Activated T-cell treated with anti-CD3 and anti-CD28 coated beads for 24 hours (primary cell): ENCODE data around the gene TSR1.
"Not testable (repeated sequence)": the region's sequence is repeated elsewhere in the genome, so short reads cannot be mapped to it uniquely, and the experiment has no call there.

ENCODE experiments used
- DNase-seq: peaks from one replicate; pipeline ENCODE4 v3.0.0-alpha.2; 2020; ENCODE audit warnings: low read depth

TSR1 gene

DNA sequence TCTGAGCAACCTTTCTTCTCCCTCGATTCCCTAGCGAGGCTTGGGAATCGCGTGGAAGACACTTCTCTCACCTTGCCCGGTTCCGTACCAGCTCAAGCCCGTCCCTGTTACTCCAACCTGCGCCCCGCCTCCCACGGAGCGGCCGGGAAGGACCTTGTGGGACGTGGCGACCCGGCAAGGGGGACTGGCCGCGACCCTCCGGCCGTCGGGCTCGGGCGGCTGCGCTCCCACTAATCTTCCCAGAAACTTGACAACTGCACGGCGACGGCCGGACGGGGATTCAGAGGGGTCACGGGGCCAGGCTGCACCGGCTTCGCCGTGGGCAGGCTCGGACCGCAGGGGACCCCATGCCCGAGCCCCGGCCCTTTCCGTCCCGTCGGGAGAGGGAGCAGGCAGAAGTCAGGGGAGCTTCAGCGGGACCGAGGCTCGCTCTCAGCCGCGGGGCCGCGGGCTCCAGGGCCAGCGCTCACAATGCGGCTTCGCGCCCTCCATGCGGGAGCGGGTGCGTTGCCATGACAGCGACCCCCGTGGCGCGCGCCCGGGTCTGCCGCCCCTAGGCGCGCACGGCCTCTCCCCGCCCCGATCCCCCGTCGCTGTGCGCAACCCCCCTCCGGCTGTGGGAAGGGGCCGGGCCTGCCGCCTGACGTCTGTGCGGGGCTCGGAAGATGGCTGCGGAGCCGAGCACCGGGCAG is 741 bp upstream of the TSR1 start, which contains the start of gene SGSM2:
Gene SGSM2, plus strand, starts transcription at position 650 of the 692 bp plus-strand sequence. CDS start 188 bp downstream, outside the sequence.
- peak; percentile 63 for DNase-seq

DNA sequence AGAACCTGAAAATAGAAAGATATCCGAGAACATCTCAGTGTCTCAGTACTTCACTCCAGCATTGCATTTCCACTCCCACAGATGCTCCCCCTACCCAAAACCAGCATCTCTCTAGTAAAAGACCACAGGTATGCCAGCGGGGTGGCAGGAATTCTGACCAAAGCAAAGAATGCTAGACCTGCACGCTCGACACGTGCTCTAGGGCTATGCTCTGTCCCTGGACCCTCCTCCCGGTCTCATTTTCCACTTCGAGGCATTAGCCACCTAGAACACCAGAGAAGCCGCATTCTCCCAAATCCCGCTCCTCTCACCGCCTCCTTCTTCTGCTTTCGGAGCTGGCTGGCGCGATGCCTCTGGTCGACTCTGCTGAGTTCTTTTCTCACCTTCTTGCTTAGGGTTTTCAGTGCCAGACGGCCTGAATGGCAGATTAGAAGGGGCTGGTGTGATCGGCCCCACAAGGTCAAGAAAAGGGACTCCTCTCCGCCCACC is 487 bp downstream of the TSR1 start:
- DNase-seq = no peak

DNA sequence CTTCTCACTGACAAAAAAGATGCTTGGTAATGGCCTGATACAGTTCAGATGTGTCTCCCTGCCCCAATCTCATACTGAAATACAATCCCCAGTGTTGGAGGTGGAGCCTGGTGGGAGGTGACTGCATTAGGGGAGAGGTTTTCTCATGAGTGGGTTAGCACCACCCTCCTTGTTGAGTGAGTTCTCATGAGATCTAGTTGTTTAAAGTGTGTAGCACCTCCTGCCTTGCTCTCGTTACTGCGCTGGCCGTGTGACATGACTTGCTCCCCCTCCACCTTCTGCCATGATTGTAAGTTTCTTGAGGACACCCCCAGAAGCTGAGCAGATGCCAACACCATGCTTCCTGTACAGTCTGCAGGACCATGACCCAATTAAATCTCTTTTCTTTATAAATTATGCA is 5.0 kb downstream of the TSR1 start:
- DNase-seq = no peak

DNA sequence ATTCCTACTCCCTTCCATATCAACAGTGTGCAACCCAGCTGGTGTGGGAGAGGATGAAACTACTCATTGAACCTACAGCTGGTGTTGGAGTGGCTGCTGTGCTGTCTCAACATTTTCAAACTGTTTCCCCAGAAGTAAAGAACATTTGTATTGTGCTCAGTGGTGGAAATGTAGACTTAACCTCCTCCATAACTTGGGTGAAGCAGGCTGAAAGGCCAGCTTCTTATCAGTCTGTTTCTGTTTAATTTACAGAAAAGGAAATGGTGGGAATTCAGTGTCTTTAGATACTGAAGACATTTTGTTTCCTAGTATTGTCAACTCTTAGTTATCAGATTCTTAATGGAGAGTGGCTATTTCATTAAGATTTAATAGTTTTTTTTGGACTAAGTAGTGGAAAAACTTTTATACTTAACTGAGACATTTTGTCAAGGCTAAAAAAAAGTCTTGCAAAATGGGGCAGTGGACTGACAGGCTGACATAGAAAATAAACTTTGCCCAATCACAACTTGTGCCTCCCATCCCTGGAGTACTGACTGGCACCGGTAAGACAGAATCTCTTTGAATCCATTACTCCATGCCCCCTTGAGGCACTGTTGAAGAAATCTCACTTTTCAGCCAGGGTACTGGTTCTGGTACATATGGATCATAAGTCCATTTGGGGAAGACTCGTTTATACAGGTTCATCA is 12.5 kb downstream of the TSR1 start:
- no peak for DNase-seq

DNA sequence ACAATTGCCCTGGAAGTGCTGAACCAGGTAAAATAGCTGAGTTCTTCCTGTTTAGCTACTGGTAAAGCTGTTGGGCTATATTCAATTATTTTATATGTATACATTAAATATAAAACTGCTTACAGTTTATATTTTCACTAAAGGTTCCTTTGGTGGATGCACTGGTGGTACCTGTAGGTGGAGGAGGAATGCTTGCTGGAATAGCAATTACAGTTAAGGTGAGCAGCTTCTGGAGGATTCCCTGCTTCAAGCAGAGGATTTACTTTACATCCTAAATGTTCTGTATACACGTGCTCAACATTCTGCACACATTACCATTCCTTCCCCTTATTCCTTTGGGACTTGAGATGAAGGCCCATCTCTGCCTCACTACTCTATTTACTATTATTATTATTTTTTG is 14.9 kb downstream of the TSR1 start:
- no peak for DNase-seq

DNA sequence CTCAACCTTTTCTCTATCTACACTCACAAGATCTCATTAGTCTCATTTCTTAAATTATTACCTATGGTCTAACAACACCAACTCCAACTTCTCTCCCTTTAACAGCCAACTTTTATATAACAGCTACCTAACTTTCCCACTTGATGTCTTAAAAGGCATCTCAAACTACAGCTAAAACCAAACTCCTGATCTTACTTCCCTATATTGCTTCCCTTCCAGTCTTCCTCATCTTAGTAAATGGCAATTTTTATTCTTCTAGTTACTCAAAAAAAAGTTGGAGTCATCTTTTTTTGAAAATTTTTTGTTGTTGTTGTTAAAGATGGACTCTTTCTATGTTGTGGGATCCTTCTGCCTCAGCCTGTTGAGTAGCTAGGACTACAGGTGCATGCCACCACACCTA is 17.2 kb downstream of the TSR1 start:
- no peak for DNase-seq

DNA sequence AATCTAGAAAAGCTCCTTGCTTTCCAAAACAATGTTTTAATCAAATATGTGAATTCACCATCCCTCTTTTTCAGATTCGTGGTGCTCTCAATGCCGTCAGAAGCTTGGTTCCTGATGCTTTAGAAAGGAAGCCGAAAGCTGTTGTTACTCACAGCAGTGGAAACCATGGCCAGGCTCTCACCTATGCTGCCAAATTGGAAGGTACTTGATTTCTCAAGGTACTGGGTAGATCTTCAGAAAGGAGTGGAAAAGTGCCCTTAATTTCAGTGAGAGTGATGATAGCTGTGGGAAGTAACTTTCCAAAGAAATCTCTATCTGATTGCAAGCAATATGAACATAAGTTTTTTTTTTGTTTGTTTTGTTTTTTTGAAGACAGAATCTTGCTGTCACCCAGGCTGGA is 18.5 kb downstream of the TSR1 start:
- no peak for DNase-seq

DNA sequence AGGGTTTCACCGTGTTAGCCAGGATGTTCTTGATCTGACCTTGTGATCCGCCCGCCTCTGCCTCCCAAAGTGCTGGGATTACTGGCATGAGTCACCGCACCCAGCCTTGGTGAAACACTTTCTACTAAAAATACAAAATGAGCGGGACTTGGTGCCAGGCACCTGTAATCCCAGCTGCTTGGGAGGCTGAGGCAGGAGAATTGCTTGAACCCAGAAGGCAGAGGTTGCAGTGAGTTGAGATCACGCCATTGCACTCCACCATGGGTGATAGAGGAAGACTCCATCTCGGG is 19.4 kb downstream of the TSR1 start:
- DNase-seq = not testable (repeated sequence)

DNA sequence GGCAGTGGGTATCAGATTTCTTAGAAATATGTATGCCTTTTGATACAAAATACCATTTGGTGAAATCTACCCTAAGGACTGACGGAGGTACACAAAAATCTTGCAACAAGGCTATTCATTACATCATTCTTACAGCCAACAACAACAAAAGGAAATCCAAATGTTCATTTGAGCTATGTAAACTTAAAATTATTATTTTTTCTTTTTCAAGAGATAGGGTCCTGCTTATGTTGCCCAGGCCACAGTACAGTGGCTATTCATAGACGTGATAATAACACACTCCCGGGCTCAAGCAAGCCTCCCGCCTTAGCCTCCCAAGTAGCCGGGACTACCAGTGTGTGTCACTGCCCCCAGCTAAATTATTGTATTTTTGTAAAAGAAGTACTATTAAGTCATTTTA is 23.5 kb downstream of the TSR1 start:
- DNase-seq = no peak

DNA sequence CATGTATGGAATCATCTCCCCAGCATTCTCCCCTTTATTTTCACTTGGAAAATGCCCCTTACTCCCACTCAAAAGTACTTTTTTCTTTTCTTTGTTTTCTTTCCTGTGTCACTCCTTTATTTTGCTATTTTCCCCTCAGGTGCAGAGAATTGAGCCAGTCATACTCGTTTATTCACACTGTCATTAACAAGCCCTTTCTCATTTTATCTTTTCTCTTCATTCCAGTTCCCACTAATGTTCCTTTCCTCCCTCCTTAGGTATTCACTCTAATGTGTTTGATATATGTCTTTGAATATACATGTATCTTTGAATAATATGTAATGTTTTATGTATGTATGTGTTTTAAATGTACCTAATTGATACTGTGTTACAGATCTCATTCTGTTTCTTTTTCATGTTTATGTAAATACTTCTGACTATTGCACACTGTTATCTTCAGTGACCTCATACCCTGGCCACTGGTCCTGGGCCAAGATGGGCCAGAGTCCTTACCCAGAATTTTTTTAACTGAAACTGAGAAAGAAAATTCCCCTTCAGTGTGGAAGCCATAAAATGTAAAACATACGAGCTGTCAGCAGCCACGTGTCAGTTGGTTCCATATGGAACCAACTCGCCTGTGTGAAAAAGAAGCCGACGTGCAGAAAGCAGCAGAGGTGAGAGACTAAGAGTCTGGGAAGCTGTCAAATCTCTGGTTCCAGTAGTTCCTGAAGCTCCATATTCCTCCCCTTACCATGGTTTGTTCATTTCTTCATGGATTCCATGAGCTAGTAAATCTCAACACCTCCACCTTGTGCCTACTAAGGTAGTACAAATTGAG is 26.7 kb downstream of the TSR1 start:
- DNase-seq = no peak

DNA sequence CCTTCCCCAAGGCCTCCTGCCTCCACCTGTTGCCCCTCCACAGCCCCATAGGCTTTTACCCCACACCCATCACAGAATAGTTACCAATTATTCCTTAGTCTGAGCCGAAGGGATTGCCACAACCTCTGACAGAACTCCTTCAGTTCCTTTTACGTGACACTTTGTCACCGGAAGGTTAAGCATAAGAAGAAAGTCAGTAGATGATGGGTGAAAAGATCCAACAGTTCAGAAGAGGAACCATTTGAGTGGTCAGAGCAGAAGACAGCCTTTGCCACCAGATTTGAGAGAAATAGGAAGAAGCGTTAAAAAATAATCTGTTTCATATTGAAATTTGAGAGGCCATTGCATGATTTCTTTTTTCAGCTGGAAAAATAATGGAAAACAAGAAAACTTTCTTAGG is 31.3 kb downstream of the TSR1 start:
- no peak for DNase-seq

DNA sequence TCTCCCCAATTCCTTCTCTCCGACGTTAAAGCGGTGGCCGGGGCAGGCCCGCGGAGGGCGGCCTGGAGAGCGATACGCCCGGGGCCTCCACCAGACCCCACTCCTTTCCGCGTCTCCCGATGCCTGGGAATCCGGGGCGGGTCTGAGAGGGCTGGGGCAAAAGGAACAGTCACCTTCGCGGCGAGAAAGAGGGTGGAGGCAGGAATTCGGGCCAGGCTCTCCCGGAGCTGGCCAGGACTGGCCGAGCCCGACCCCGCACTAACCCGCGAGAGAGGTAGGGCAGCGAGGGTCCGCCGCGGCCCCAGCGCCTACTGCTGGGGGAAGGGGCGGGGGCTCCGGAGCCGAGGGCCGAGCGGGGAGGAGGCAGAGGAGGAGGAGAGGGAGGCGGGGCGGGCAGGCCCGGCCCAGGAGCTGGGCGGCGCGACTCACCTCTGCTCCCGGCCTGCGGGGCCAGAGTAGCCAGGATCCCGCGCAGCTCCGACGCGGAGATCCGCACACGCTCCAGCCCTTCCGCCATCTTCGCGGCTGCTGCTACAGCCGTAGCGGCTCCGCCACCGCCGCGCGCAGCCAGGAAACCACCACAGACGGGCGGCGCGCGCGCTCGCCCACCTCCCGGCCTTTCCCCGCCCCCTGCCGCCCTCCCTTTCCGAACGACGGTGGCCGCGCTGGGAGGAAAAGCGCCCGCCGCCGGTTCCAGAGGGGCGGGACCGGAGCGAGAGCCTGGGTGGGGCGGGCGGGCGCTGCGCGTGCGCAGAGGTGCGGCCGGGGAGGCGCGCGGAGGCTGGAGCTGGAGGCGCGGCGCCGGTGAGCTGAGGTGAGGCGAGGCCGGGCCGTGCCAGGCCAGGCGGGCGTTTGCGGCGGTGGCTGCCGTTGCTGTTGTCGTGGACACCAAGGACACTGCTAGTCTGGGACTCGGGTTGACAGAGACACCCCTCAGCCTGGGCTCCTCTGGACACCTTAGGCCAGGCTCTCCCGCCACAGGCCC is 32.8 kb downstream of the TSR1 start, which contains the start of the genes SMG6 and SRR:
Gene SMG6, minus strand, starts transcription at position 582 of the 985 bp plus-strand sequence. Its CDS starts 65 bp downstream, at position 517.
Gene SRR, plus strand, starts transcription at position 747 of the 985 bp plus-strand sequence. CDS start 11,611 bp downstream, outside the sequence.
- DNase-seq = peak; percentile 93

DNA sequence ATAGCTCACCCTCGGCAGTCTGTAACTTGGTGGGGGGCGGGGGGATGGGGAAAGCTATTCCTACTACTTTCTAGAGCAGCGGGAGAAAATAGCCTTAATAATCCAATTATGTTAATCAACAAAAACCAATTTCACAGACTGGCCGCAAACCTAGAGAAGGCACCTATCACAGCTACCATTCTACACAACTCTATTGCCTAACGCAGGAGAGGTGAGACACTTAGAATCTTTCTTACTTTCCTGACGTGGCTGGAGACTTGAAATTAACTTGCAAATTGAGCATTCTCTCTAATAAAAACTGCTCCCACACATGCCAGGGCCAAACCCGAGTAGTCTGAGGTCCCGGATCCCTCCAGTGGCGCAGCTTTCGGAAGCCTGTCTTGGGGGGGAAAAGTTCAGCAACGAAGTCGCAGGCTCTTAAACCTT is 33.5 kb downstream of the TSR1 start:
- no peak for DNase-seq

DNA sequence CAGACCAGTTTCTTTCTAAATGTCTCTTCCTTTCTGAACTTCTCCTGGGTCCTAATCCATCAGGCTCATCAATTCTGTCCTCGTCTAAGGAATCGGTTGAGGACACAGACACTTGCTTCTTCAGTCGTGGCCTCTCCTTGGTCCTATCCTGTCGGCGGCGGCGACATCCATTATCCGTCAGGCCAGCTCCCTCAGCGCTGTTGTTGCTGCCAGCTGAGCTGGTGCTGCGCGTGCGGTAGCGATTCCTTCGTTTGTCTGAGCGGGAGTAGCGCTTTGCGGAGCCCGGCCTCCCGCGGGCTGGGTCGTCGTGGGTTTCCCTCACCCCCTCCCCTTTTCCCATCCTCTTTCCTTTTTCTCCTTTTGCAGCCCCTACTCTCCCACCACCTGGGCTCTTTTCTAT is 36.5 kb downstream of the TSR1 start:
- DNase-seq = no peak

DNA sequence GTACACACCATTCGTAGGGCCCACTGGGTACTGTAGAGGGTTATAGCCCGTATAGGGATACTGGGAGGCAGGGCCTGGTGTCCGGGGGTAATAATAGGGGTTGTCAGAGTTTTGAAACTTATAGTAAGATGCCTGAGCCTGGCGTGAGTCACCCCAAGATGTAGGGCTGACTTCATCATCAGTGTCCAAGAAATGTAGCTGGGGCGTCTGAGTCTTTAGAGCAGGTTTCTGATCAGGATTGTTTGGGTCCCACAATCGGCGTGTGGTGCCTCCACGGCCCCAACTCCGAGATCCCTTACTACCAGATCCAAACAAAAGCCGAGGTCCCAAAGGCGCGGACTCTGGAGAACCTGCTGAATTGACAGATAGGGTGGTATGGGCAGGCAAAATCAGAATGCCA is 37.1 kb downstream of the TSR1 start:
- no peak for DNase-seq

DNA sequence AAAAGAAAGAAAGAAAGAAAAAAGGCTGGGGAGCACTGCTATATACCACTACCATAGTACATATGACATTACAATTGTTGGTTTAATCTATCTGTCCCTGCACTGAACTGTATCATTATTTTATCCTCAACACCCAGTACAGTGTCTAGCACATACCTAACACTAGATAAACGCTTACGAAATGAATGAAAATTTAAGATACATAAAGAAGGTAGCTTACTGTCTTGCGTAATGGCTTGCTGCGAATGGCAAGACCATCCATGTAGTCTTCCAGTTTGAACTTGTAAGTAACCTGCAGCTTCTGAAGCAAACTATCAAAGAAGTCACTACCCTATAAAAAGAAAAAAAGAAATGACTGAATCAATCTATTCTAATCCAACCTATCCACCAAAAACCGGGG is 39.2 kb downstream of the TSR1 start:
- DNase-seq = no peak

DNA sequence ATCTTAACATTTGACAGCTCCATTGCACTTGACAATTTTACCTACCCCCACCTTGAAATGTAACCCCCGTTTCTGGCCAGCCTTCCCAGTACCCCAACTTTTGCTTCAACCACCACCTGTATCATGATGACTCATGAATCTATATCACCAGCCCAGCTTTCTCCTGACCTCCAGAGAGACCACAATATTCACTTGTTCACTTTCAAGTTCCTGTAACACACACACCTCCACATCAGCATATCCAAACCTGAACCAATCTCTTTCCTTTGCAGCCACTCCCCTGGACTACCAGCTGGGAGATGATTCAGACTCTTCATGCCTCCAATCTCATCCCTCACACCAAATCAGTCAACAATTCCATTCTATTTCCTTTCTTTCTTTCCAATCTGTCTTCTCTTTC is 40.7 kb downstream of the TSR1 start:
- no peak for DNase-seq

DNA sequence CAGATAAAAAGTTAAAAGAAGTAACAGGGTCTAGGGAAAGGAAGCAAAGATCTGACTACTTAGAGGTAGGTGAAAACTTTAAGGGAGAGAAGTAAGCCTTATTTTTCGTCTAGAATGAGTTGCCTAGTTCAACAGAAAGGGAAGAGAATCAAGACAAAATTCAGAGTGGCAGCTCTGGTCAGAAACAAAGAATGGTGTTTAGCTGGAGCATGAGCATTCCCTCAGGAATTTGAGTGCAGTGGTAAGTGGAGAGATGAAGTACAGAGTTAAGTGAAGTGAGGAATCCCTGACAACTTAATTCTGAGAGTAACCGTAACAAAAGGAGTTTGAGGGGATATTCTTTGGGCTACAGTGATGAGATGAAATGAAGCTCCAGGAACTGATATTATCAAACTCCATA is 44.2 kb downstream of the TSR1 start:
- DNase-seq = no peak

DNA sequence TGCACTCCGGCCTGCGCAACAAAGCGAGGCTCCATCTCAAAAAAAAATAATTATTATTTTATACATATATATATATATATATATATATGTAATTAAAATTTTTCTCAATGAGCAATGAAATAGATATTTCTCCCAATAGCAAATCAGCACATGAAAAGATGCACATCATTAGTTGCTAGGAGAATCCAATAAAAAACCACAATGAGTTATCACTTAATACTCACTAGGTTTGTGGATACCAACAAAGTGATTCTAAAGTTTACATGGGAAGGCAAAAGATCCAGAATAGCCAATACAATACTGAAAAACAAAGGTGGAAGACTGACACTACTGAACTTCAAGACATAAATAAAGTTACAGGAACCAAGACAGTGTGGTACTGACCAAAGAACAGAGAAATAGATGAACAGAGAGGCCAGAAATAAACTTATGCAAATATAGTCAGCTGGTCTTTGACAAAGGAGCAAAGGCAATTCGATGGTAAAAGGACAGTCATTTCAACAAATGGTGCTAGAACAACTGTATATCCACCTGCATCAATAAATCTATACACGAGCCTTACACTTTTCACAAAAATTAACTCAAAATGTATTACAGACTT is 46.3 kb downstream of the TSR1 start:
- DNase-seq = no peak

DNA sequence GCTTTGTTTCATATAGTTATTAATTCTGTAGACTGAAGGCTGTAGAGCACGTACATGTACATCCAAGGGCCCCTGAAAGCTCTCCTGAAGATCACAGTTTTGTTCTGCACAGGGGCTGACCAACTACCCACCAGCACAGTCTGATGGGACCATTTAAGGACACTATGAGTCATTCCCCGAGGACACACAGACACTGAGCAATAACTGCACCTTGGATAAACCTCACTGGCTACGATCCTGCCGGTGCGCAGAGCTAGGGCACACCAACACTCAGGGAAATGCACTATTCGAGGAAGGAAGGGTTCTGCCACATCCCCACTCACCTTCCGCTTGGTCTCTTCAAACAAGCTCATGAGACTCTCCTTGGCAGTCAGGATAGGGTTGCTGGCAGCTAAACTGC is 53.0 kb downstream of the TSR1 start:
- DNase-seq = no peak

DNA sequence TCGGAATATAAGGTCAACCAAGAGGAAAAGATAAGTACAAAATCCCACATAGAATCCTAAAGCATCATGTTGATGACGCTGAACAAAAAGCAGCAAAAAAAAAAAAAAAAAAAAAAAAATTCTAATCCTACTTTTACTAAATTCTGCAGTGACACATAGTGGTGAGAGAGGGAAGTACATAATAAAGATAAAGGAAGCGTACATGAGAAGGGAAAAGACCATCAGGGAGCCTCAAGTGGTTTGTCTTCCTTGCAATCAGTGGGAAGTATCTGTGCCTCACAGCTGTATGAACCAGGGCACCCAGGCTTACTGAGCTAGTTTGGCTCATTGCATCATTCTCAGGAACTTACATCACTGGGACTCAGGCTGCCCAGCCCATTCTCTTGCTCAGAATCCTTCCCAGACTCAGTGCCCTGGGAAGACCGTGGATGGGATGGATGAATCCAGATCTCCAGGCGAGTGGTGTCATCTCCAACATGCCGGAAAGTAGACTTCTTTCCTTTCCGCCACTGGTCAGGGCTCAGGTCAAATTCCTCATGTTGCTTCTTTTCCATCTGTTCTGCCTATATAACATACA is 53.9 kb downstream of the TSR1 start:
- DNase-seq = no peak
